Upper lobe of left lung (tissue), 4 donors: Measurements from ENCODE around the gene SMARCD2.

Experiments used
- CTCF ChIP-seq, 6 experiments: fragments of 450-650 bp in 4 of 6; fragments of 200-600 bp in 2 of 6; sonication (generic) in 2 of 6; IDR thresholded peaks; one replicate each; pipeline ENCODE4 v1.5.1; 2016 to 2019; ENCODE audit warnings: antibody characterized with exemption in 6 of 6
- EP300 ChIP-seq, 4 donors: sonication (generic); formaldehyde crosslinking; IDR thresholded peaks; one replicate each; pipeline ENCODE4 v1.5.1; 2017; ENCODE audit warnings: antibody characterized with exemption in 4 of 4, control low read depth in 2 of 4
- POLR2A ChIP-seq, 4 donors: fragments of 450-650 bp; IDR thresholded peaks; one replicate each; pipeline ENCODE4 v1.5.1; 2016 to 2017; ENCODE audit warnings: antibody characterized with exemption in 4 of 4, mild to moderate bottlenecking in 2 of 4
- POLR2AphosphoS5 ChIP-seq, 2 donors: sonication (generic); formaldehyde crosslinking; IDR thresholded peaks; one replicate each; pipeline ENCODE4 v1.5.1; 2017; ENCODE audit warnings: antibody characterized with exemption in 2 of 2

- TF ChIP-seq CTCF (IDR thresholded peaks at IDR 0.05) (no peak), POLR2A (IDR thresholded peaks at IDR 0.05) (no peak), EP300 (IDR thresholded peaks at IDR 0.05) (no peak), POLR2AphosphoS5 (IDR thresholded peaks at IDR 0.05) (no peak)
These were observed 24.6 kb downstream of the SMARCD2 start for GRCh38 chr17:63817736-63818385.
